T-cell (primary cell): Measurements from ENCODE around the gene KCNJ6. TPM values are rescaled to one million over a fixed set of nuclear protein-coding genes. Genes with fewer than 3 reads are reported as not detected.

Source experiments
- ATAC-seq, 4 experiments: fragments of 200-7000 bp in 3 of 4; fragments of 150-1000 bp in 1 of 4; cut with Tn5 transposase; replicated peaks in 1 of 4; 1 replicate in 3 of 4; 2 replicates in 1 of 4; pipeline ENCODE4 v1.10.0; 2021; ENCODE audit warnings: moderate library complexity in 3 of 4, mild to moderate bottlenecking in 2 of 4, moderate number of reproducible peaks in 1 of 4
- CTCF ChIA-PET, 2 donors: fragments of 300-600 bp; sonication (Branson Sonifier 250); formaldehyde crosslinking; loops; one replicate each; lab custom pipeline; 2022; ENCODE audit warnings: antibody characterized with exemption in 2 of 2; lab: Charles Lee
- POLR2A ChIA-PET, 2 donors: fragments of 300-600 bp; sonication (Branson Sonifier 250); formaldehyde crosslinking; loops; one replicate each; lab custom pipeline; 2022; ENCODE audit warnings: antibody characterized with exemption in 2 of 2; lab: Charles Lee
- DNase-seq, 35 experiments: peaks; one replicate each; pipeline versions ENCODE4 v3.0.0 to v3.0.0-alpha.2; 2013 to 2023
- H3K27ac ChIP-seq: one replicate; pipeline ENCODE4 v1.5.1; 2013; ENCODE audit warnings: low read length
- H3K27me3 ChIP-seq, 2 experiments: replicated peaks in 1 of 2; 1 replicate in 1 of 2; 2 replicates in 1 of 2; pipeline versions ENCODE4 v1.6.1 to v1.7.0; 2013; ENCODE audit warnings: low read length in 1 of 2, mixed read lengths in 1 of 2; ENCODE audit not compliant: control insufficient read depth in 2 of 2, insufficient read depth in 2 of 2; ENCODE audit errors: extremely low read depth in 1 of 2
- H3K36me3 ChIP-seq, 2 donors: 1 replicate in 1 of 2; 2 replicates in 1 of 2; pipeline versions ENCODE4 v1.6.1 to v1.7.0; 2013; ENCODE audit warnings: low read length in 1 of 2; ENCODE audit not compliant: control insufficient read depth in 2 of 2, insufficient read depth in 1 of 2; ENCODE audit errors: extremely low read depth in 1 of 2
- H3K4me1 ChIP-seq, 2 experiments: 1 replicate in 1 of 2; 2 replicates in 1 of 2; pipeline versions ENCODE4 v1.6.1 to v1.7.0; 2013; ENCODE audit warnings: low read length in 2 of 2, mixed read lengths in 1 of 2; ENCODE audit not compliant: insufficient read depth in 2 of 2, control insufficient read depth in 1 of 2; ENCODE audit errors: extremely low read depth in 1 of 2
- H3K4me3 ChIP-seq, 2 donors: 1 replicate in 1 of 2; 2 replicates in 1 of 2; pipeline versions ENCODE4 v1.5.1 to v1.7.0; 2013; ENCODE audit warnings: mild to moderate bottlenecking in 2 of 2, low read length in 1 of 2, moderate library complexity in 1 of 2; ENCODE audit not compliant: control insufficient read depth in 1 of 2; ENCODE audit errors: extremely low read depth in 1 of 2
- H3K9me3 ChIP-seq: 2 replicates; pipeline ENCODE4 v1.7.0; 2013
- H3K27ac Mint-ChIP-seq, 2 donors: one replicate each; pipeline ENCODE4 v1.8.0; 2020 to 2021; ENCODE audit warnings: mild to moderate bottlenecking in 2 of 2, mixed read lengths in 2 of 2
- H3K27me3 Mint-ChIP-seq, 2 donors: one replicate each; pipeline ENCODE4 v1.8.0; 2021 to 2022; ENCODE audit warnings: mixed read lengths in 2 of 2
- H3K36me3 Mint-ChIP-seq: one replicate; pipeline ENCODE4 v1.8.0; 2021; ENCODE audit warnings: mixed read lengths
- H3K4me1 Mint-ChIP-seq, 3 donors: one replicate each; pipeline ENCODE4 v1.8.0; 2020 to 2022; ENCODE audit warnings: mixed read lengths in 3 of 3, mild to moderate bottlenecking in 1 of 3
- H3K4me3 Mint-ChIP-seq, 3 donors: one replicate each; pipeline ENCODE4 v1.8.0; 2020 to 2022; ENCODE audit warnings: mild to moderate bottlenecking in 3 of 3, mixed read lengths in 3 of 3, moderate library complexity in 3 of 3
- H3K9me3 Mint-ChIP-seq, 3 donors: one replicate each; pipeline ENCODE4 v1.8.0; 2020 to 2022; ENCODE audit warnings: mixed read lengths in 3 of 3
- WGBS: methylation state at CpG from one replicate; pipeline ENCODE4 v1.1.5; 2013; ENCODE audit warnings: missing lambda C conversion rate; ENCODE audit not compliant: insufficient coverage; 5-methylcytosine and 5-hydroxymethylcytosine counted together
- total RNA-seq, 35 experiments: library from RNA in 6 of 35; stranded (reverse) in 6 of 35; fragments of 120-200 nt in 1 of 35; gene quantifications; one replicate each; pipeline versions ENCODE4 v1.2.1 to v1.2.4 and lab custom pipeline; 2013 to 2026

Gene KCNJ6
- total RNA-seq, 5 donors from 2014 or later (not counting 1 experiment from before 2014, with no cell fraction given) = not detected

GRCh38 chr21:37702241-37702640, 214.0 kb downstream of the KCNJ6 start:
- POLR2A ChIA-PET = no interaction called here
- ATAC-seq (no peak), DNase-seq (no peak)
- Mint-ChIP-seq H3K27me3 (peaks cover 11 to 15% of the 10 kb centered on the region in 2 donors), H3K36me3 (no peaks in the 10 kb centered on the region), H3K9me3 (no peaks in the 10 kb centered on the region), H3K4me3 (no peak overlapping the region), H3K27ac (no peak overlapping the region), H3K4me1 (no peaks in the 10 kb centered on the region)
- no peaks in the 10 kb centered on the region for H3K36me3 ChIP-seq
- H3K27me3 ChIP-seq = peaks cover 0 to 17% of the 10 kb centered on the region in 2 experiments
- CTCF ChIA-PET = no interaction called here
- H3K9me3 ChIP-seq = no peaks in the 10 kb centered on the region
- H3K27ac ChIP-seq = no peak overlapping the region
- 85% methylated on average over 6 of the region's 7 CpGs for WGBS
- no peaks in the 10 kb centered on the region for H3K4me1 ChIP-seq
- no peak overlapping the region for H3K4me3 ChIP-seq

DNA sequence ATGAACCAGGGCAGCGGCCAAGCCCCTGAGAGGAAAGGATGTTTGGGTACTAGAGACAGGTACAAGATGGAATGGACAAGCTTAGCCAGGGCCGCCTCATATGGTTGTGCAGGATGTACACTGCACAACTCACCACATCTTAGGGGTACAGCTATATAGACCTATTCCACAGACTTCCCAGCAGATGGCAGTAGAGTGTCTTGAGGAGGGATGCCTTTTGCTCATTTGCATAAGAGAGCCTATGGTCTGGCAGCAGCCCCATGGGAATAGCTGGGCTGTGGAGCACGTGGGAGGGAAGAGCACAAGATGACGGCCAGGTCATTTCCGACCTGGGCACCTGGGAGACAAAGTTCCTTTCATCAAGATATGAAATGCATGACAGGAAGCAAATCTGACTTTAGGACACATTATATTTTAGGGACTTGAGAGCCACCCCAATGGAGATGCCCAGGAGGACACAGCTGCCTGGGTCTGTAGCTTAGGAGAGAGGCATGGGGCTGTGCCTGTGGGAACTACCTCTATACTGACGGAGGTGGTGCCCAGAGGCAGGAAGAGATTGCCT, 215.5 kb downstream of the KCNJ6 start:
- Histone ChIP-seq H3K4me3 (no peak overlapping the region), H3K4me1 (no peaks in the 10 kb centered on the region), H3K36me3 (no peaks in the 10 kb centered on the region), H3K27me3 (peaks cover 0 to 17% of the 10 kb centered on the region in 2 experiments), H3K27ac (no peak overlapping the region), H3K9me3 (no peaks in the 10 kb centered on the region)
- CTCF ChIA-PET = no interaction called here
- Mint-ChIP-seq H3K4me3 (no peak overlapping the region), H3K27me3 (peaks cover 18 to 22% of the 10 kb centered on the region in 2 donors), H3K4me1 (no peaks in the 10 kb centered on the region), H3K9me3 (no peaks in the 10 kb centered on the region), H3K36me3 (no peaks in the 10 kb centered on the region), H3K27ac (no peak overlapping the region)
- DNase-seq (peak in 1 of 35 experiments; percentile 43), ATAC-seq (no peak)
- WGBS = 36% methylated on average over 3 of the region's 6 CpGs
- POLR2A ChIA-PET = interaction anchor here in 1 of 2 donors (0.5 kb wide), 1 partner anchor 1042 kb away, joined by 3 read pairs; no protein-coding TSS in a partner anchor

DNA sequence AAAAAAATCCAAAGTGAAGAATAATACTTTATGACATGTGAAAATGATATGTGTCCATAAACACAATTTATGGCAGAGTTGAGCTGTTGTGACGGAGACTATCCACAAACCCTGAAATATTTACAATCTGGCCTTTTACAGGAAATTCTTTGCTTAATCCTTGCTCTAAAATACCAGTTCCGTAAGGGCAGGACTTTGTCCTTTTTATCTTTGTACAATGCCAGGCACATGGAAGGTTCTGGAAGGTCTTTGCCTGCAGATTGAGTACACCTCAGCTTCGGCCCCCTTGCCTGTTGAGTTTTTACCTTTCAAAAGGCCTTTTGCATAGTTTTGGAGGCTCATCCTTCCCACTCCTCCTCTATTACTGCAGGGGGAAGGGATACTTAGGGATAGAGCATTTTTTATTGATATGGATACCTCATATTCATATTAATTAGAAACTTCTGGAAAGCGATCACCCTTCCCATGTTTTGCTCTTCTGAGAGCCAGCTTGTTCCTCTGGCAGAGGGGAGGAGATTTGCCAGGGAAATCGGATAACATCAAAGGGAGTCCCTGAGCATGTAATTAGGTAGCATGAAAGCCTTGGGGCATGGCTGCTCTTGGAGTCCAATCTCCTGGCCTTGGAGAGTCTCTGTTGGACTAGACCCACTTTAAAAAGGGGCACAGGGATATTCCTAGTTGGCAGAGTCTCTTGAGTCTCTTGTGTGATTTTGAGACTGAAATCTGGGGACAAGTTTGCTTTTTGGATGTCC, 217.1 kb downstream of the KCNJ6 start:
- no peaks in the 10 kb centered on the region for H3K36me3 ChIP-seq
- no peak overlapping the region for H3K4me3 Mint-ChIP-seq
- no peaks in the 10 kb centered on the region for H3K36me3 Mint-ChIP-seq
- ChIA-PET CTCF (no interaction called here), POLR2A (no interaction called here)
- 92% methylated on average over 1 of the region's 5 CpGs for WGBS
- no peak for DNase-seq
- peaks cover 0 to 17% of the 10 kb centered on the region in 2 experiments for H3K27me3 ChIP-seq
- no peaks in the 10 kb centered on the region for H3K9me3 ChIP-seq
- ATAC-seq = no peak
- H3K27ac Mint-ChIP-seq = no peak overlapping the region
- H3K27ac ChIP-seq = no peak overlapping the region
- H3K4me1 ChIP-seq = no peaks in the 10 kb centered on the region
- H3K9me3 Mint-ChIP-seq = no peaks in the 10 kb centered on the region
- no peak overlapping the region for H3K4me3 ChIP-seq
- peaks cover 18 to 22% of the 10 kb centered on the region in 2 donors for H3K27me3 Mint-ChIP-seq
- H3K4me1 Mint-ChIP-seq = no peaks in the 10 kb centered on the region

DNA sequence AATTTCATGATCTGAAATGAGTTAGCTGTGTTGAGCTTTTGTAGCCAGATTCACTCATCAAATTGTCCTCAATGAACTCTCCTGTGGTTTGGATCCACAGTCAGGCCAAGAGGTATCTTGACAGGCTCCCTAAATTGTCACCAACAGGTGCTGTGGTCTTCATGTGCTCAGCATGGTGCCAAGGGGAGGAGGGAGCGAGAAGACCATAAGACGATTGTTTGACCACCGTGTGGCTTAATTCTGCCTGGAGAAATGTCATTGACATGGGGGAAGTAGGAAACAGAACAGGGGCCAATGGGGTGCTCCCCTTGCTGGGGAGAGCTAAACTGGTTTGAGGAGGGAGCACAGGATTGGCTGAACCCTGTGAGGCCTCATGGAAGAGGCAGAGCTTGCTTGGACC, 219.3 kb downstream of the KCNJ6 start:
- Mint-ChIP-seq H3K4me3 (no peak overlapping the region), H3K4me1 (no peaks in the 10 kb centered on the region), H3K27ac (no peak overlapping the region), H3K9me3 (no peaks in the 10 kb centered on the region), H3K27me3 (peaks cover 18 to 26% of the 10 kb centered on the region in 2 donors), H3K36me3 (no peaks in the 10 kb centered on the region)
- WGBS = 92% methylated on average over 3 of the region's 3 CpGs
- DNase-seq (no peak), ATAC-seq (no peak)
- Histone ChIP-seq H3K4me3 (no peak overlapping the region), H3K9me3 (no peaks in the 10 kb centered on the region), H3K27me3 (peaks cover 0 to 19% of the 10 kb centered on the region in 2 experiments), H3K4me1 (no peaks in the 10 kb centered on the region), H3K27ac (no peak overlapping the region), H3K36me3 (no peaks in the 10 kb centered on the region)
- POLR2A ChIA-PET = no interaction called here
- CTCF ChIA-PET = no interaction called here

GRCh38 chr21:37695111-37695510, 221.1 kb downstream of the KCNJ6 start:
- Mint-ChIP-seq H3K4me1 (no peaks in the 10 kb centered on the region), H3K27me3 (peaks cover 14 to 26% of the 10 kb centered on the region in 2 donors), H3K4me3 (no peak overlapping the region), H3K27ac (no peak overlapping the region), H3K9me3 (no peaks in the 10 kb centered on the region), H3K36me3 (no peaks in the 10 kb centered on the region)
- ATAC-seq (no peak), DNase-seq (no peak)
- H3K27me3 ChIP-seq = peaks cover 0 to 8% of the 10 kb centered on the region in 2 experiments
- no peaks in the 10 kb centered on the region for H3K4me1 ChIP-seq
- CTCF ChIA-PET = no interaction called here
- no peak overlapping the region for H3K27ac ChIP-seq
- H3K36me3 ChIP-seq = no peaks in the 10 kb centered on the region
- POLR2A ChIA-PET = no interaction called here
- no peak overlapping the region for H3K4me3 ChIP-seq
- H3K9me3 ChIP-seq = no peaks in the 10 kb centered on the region

- no peak overlapping the region for H3K27ac Mint-ChIP-seq
- H3K4me1 Mint-ChIP-seq = no peaks in the 10 kb centered on the region
- ATAC-seq (no peak), DNase-seq (no peak)
- ChIA-PET CTCF (no interaction called here), POLR2A (no interaction called here)
- H3K4me3 Mint-ChIP-seq = no peak overlapping the region
- Histone ChIP-seq H3K4me3 (no peak overlapping the region), H3K4me1 (no peaks in the 10 kb centered on the region), H3K9me3 (no peaks in the 10 kb centered on the region), H3K36me3 (no peaks in the 10 kb centered on the region), H3K27me3 (peaks cover 0 to 3% of the 10 kb centered on the region in 2 experiments), H3K27ac (no peak overlapping the region)
- H3K36me3 Mint-ChIP-seq = no peaks in the 10 kb centered on the region
- H3K9me3 Mint-ChIP-seq = no peaks in the 10 kb centered on the region
- no CpG with 5 or more reads among the region's 3 CpGs for WGBS
- H3K27me3 Mint-ChIP-seq = peaks cover 7 to 15% of the 10 kb centered on the region in 2 donors
Observed at GRCh38 chr21:37688952-37689659, 227.2 kb downstream of the KCNJ6 start.
